ENCODE measurements around the gene BTG4. TPM values are rescaled to one million over a fixed set of nuclear protein-coding genes. Genes with fewer than 3 reads are reported as not detected.

Gene BTG4
- total RNA-seq, 2 experiments from 2014 or later, result not detected

- ChIA-PET CTCF (no interaction called here), POLR2A (interaction anchor here (0.7 kb wide), 1 partner anchor 25 kb away, joined by 4 read pairs; no protein-coding TSS in a partner anchor)
Measured at GRCh38 chr11:111539426-111540113, 27.4 kb upstream of the BTG4 start.

DNA sequence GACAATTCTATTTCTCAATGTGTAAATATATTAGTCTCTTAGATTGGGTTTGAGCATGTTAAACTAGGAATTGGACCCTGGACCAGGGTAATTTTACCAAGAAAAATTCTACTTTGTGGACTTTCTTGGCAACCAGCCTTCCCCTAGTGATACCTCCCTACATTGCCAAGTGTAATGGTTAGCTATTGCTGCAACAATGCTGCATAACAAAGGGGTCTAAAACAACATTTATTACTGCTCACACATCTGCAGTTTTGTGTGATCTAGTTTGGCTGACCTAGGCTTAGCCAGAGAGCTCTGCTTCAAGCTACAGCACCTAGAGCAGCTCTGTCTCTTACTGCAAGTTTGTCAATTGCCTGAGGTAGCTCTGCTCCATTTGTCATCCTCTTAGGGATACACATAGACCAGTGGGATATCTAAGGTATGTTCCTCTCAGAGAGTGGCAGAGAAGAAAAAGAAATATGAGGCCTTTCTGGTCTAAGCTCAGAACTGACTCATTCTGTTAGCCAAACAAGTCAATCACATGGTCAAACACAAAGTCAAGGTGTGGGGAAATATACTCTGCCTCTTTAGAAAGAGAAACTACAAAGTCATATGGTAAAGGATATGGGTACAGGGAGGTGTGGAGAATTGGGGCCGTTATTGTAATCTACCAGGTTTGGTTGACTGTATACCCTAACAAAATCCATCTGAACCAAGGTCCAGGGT lies 26.4 kb upstream of the BTG4 start:
- POLR2A ChIA-PET, result no interaction called here

DNA sequence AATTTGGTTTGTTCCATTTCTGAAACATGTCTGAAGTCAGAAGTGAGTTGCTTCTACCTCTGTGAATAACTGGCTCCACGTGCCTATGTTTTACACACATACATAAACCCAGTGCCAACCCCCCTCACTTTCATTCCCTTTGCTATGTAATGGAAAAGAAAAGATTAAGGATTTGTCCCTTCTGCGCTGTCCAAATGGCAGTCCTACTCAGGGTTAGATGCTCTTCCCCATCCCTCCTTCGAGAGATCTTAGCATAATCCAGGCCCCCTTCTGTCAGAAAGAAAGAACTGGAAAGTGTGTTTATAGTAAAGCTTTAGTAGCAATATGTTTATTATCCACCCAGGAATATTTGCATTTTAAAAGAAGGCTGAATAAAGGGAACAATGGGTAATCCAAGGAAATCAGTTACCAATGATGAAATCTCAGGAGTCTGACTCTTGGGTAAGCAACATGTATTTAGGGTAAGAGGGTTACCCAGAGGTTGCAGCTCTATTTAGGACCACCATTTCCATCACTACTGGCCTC lies 25.2 kb upstream of the BTG4 start:
- CTCF ChIA-PET, result no interaction called here
- POLR2A ChIA-PET, result no interaction called here

More for the DNA sequence above, 26.4 kb upstream of the BTG4 start:
- CTCF ChIA-PET, result interaction anchor here (0.6 kb wide), 1 partner anchor 350 kb away, joined by 3 read pairs; no protein-coding TSS in a partner anchor

DNA sequence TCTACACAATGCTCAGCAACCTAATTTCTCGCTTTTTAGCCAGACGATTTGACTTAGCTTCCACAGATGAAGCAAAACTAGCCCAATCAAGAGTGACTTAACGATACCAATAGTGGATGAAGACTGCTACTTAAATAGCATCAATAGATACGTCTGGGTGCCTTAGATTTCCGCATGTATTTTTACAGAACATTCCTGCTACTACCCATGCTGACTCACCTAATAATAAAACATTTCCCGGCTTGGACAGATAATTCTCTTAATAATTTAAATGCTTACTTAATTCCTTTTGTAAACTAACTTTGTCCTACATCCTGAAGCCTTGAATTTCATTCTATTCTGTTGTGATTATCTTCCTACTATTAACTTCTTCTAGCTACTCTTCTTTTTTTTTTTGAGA lies 23.1 kb upstream of the BTG4 start:
- POLR2A ChIA-PET, result no interaction called here
- CTCF ChIA-PET, result no interaction called here

DNA sequence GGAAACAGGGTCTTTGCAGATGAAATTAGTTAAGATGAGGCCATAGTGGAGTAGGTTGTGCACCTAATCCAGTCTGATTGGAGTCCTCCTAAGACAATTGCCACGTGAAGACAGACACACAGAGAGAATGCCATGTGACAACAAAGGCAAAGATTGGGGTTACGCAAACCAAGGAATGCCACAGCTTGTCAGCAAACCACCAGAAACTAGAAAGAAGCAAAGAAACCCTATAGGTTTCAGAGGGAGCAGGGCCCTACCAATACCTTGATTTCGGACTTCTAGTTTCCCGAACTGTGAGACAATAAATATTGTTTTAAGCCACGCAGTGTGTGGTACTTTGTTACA lies 20.2 kb upstream of the BTG4 start:
- ChIA-PET CTCF (no interaction called here), POLR2A (no interaction called here)

DNA sequence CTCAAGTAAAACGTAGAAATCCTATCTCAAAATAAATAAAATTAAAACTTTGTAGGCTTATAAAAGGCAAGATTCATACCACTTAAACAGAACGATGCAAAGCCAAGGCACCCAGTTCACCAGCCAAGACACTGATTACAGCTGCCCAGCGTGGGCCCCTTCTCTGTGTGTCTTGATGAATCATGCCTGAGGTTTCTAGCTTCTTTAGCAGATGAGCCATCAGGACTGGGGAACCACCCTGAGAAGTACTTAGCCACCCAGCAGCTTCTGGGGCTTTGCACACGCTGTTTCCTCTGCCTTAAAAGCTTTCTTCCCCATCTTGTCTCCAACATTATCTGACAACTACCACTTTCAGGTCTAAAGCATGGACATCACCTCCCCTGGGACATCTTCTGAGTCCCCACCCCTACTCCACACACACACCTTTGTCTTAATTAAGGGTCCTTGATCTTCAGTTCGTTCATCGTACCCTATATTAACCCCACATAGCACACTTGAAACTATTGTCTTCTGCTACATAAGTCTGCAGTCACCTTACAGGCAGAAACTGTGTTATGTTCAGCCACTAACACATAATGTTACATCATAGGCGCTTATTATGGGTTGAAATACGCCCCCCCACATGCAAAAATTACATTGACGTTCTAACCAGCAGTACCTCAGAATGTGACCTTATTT lies 19.6 kb upstream of the BTG4 start:
- POLR2A ChIA-PET, result no interaction called here
- CTCF ChIA-PET, result interaction anchor here (0.8 to 1.5 kb wide), 2 partner anchors 9 to 22 kb away, joined by 3 read pairs; no protein-coding TSS in a partner anchor

- ChIA-PET POLR2A (no interaction called here), CTCF (interaction anchor here (0.8 to 1.5 kb wide), 2 partner anchors 10 to 22 kb away, joined by 3 read pairs; no protein-coding TSS in a partner anchor)
Measured at GRCh38 chr11:111531136-111531535, 18.9 kb upstream of the BTG4 start.

DNA sequence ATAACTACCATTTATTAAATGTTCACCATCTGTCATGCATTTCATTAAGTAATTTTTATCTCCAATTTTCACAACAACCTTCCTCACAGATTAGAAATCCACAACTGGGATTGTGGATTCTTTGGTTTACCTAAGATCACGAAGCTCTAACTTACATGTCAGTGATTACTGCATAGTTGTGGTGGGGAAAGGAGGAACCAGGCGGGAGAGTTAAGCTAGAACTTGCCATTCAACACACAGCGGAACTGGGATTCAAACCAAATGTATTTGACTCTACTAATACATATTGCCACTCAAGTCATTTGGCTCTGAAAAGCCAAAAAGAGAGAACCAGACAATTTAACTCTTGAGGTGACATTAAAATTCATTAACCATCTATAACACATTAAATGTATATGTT lies 17.9 kb upstream of the BTG4 start:
- CTCF ChIA-PET, result interaction anchor here (1.5 kb wide), 1 partner anchor 11 kb away, joined by 3 read pairs; no protein-coding TSS in a partner anchor

DNA sequence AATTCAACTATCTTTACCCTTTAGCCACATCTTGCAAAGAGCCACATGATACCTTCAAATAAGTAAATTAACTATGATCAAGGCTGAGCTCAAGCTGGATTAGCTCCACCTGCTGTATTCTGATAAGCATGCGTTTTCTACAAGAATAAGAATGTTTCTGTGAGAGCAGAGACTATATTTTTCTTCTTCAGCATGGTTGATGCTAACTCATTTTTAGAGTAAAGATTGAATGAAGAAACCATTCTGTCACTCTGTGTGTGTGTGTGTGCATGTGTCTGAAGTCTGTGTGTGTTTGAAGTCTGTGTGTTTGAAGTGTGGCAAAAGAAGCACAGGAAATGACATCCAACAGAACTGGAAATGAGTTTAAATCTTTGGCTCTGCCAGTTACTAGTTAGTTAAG lies 16.4 kb upstream of the BTG4 start:
- ChIA-PET POLR2A (interaction anchor here (0.7 kb wide), 1 partner anchor 108 kb away, joined by 3 read pairs; no protein-coding TSS in a partner anchor), CTCF (no interaction called here)

More for the DNA sequence above, 17.9 kb upstream of the BTG4 start:
- POLR2A ChIA-PET, result no interaction called here

DNA sequence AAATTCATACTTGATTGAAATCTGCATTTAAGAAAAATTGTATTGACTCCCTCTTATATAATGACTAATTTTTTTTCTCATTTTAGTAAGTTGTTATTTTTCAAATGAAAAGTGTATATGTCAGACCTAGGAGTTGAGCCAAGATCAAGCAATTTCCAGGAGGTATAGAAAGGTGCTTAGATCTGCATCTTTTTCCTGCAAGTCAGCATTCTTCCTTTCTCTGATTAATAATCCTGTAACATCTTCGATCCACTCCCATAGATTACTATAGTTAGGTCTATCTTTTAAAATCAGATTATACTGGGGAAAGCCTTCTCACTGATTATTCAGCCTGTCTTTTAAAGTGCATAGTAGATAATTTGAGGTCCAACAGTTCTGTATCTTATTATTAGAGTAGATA lies 15.1 kb upstream of the BTG4 start:
- POLR2A ChIA-PET, result no interaction called here
- CTCF ChIA-PET, result interaction anchor here (0.9 kb wide), 1 partner anchor 25 kb away, joined by 3 read pairs; no protein-coding TSS in a partner anchor

DNA sequence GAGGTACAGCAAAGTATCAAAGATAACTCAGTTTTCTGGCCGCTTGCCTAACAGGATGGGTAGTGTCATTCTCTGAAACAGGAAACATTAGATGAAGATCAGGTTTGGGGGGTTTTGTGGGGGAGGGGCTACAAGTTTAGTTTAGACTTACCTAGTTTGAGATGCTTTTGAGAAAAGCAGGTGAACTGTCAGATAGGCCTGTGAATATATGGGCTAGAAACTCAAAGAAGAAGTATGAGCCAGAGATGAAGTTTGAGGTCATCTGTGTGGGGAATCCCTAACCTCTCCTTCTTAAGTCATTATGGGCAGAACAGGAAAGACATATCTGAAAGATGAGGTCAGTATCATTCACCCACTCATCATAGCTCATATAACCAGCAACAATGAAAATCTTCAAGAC lies 14.3 kb upstream of the BTG4 start:
- ChIA-PET POLR2A (no interaction called here), CTCF (interaction anchor here (0.6 to 0.9 kb wide), 2 partner anchors 26 to 72 kb away, joined by 3 to 5 read pairs; no protein-coding TSS in a partner anchor)

GRCh38 chr11:111525456-111525855 lies 13.3 kb upstream of the BTG4 start:
- POLR2A ChIA-PET, result no interaction called here
- CTCF ChIA-PET, result no interaction called here

GRCh38 chr11:111524056-111524455 lies 11.9 kb upstream of the BTG4 start:
- ChIA-PET POLR2A (no interaction called here), CTCF (interaction anchor here (0.6 kb wide), 1 partner anchor 15 kb away, joined by 4 read pairs; no protein-coding TSS in a partner anchor)

GRCh38 chr11:111523343-111523742 lies 11.2 kb upstream of the BTG4 start:
- CTCF ChIA-PET, result no interaction called here
- POLR2A ChIA-PET, result no interaction called here

GRCh38 chr11:111522426-111522825 lies 10.2 kb upstream of the BTG4 start:
- CTCF ChIA-PET, result interaction anchor here (0.7 kb wide), 1 partner anchor 9 kb away, joined by 6 read pairs; no protein-coding TSS in a partner anchor
- POLR2A ChIA-PET, result no interaction called here

GRCh38 chr11:111521135-111521534 lies 8.9 kb upstream of the BTG4 start:
- CTCF ChIA-PET, result no interaction called here

GRCh38 chr11:111520560-111520959 lies 8.4 kb upstream of the BTG4 start:
- CTCF ChIA-PET, result no interaction called here
- POLR2A ChIA-PET, result no interaction called here

More at GRCh38 chr11:111521135-111521534, 8.9 kb upstream of the BTG4 start:
- POLR2A ChIA-PET, result no interaction called here

GRCh38 chr11:111518668-111519067 lies 6.5 kb upstream of the BTG4 start:
- ChIA-PET POLR2A (no interaction called here), CTCF (no interaction called here)

GRCh38 chr11:111515591-111515990 lies 3.4 kb upstream of the BTG4 start:
- CTCF ChIA-PET, result no interaction called here
- POLR2A ChIA-PET, result no interaction called here
